ENCODE results near the gene GAPVD1. TPM values are rescaled to one million over a fixed set of nuclear protein-coding genes. Genes with fewer than 3 reads are reported as not detected.

Gene GAPVD1
- total RNA-seq, 1 experiment from 2014 or later = 33.3 TPM

DNA sequence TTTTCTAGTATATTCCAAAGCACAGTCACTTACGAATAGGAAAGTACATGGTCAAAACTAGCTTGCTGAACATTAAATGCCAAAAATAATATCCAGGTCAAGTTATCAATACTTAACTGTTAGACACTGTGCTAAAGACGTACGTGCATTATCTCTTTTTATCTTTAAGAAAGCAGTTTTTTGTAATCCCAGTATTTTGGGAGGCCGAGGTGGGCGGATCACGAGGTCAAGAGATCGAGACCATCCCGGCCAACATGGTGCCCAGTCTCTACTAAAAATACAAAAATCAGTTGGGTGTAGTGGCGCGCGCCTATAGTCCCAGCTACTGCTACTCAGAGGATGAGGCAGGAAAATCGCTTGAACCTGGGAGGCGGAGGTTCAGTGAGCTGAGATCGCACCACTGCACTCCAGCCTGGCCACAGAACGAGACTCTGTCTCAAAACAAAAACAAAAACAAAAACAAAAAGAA lies 17.8 kb upstream of the GAPVD1 start:
- DNase-seq (ENCODE audit: low spot score) (no peak), ATAC-seq (no peak)
- TF ChIP-seq GRHL2 (CRISPR knock-in tag; IDR thresholded peaks at IDR 0.05; ENCODE audit: insufficient replicate concordance, severe bottlenecking) = no peak
- no peak for TF ChIP-seq ZNF416 (CRISPR knock-in tag; IDR thresholded peaks at IDR 0.05)
- no peak for TF ChIP-seq SMAD4 (CRISPR knock-in tag; IDR thresholded peaks at IDR 0.05)
- no peak for TF ChIP-seq ATF6 (CRISPR knock-in tag; IDR thresholded peaks at IDR 0.05)
- peak overlapping the region; percentile 18 for H3K27ac Mint-ChIP-seq
- peak overlapping the region; percentile 29; the same call in 1 of the 2 replicates for H3K4me3 Mint-ChIP-seq
- no peaks in the 10 kb centered on the region for H3K9me3 Mint-ChIP-seq
- POLR2A ChIA-PET = no interaction called here
- CTCF ChIA-PET = interaction anchor here (1.1 kb wide), 1 partner anchor 12 kb away, joined by 4 read pairs; no protein-coding TSS in a partner anchor
- peaks cover 23% of the 10 kb centered on the region for H3K36me3 Mint-ChIP-seq
- peaks cover 2% of the 10 kb centered on the region; the same call in 1 of the 2 replicates for H3K27me3 Mint-ChIP-seq (ENCODE audit: low read depth)
- H3K4me1 Mint-ChIP-seq = peaks cover 11% of the 10 kb centered on the region

- H3K36me3 Mint-ChIP-seq = no peaks in the 10 kb centered on the region
- ChIA-PET CTCF (interaction anchor here (0.6 to 1.0 kb wide), 2 partner anchors 15 to 795 kb away, joined by 3 read pairs; partner anchors contain the start of gene GAPVD1), POLR2A (no interaction called here)
- DNase-seq (ENCODE audit: low spot score) (no peak), ATAC-seq (no peak)
- no peak overlapping the region for H3K4me3 Mint-ChIP-seq
- H3K27me3 Mint-ChIP-seq (ENCODE audit: low read depth) = peaks cover under 1% of the 10 kb centered on the region; the same call in 1 of the 2 replicates
- TF ChIP-seq MXD4 (CRISPR knock-in tag; IDR thresholded peaks at IDR 0.05; ENCODE audit: borderline replicate concordance) = no peak
- TF ChIP-seq NFATC4 (CRISPR knock-in tag; IDR thresholded peaks at IDR 0.05) = no peak
- TF ChIP-seq RORB (CRISPR knock-in tag; IDR thresholded peaks at IDR 0.05) = no peak
- TF ChIP-seq NR2C2 (CRISPR knock-in tag; IDR thresholded peaks at IDR 0.05) = no peak
- TF ChIP-seq NFE2L1 (CRISPR knock-in tag; IDR thresholded peaks at IDR 0.05) = no peak
- no peak for TF ChIP-seq USF2 (CRISPR knock-in tag; IDR thresholded peaks at IDR 0.05)
- TF ChIP-seq GTF2I (CRISPR knock-in tag; conservative IDR thresholded peaks at IDR 0.05) = no peak
- no peak for TF ChIP-seq CBFB (CRISPR knock-in tag; IDR thresholded peaks at IDR 0.05; ENCODE audit: low read depth)
- no peak for TF ChIP-seq TEAD1 (CRISPR knock-in tag; IDR thresholded peaks at IDR 0.05)
- no peak for TF ChIP-seq ATF6 (CRISPR knock-in tag; IDR thresholded peaks at IDR 0.05)
- TF ChIP-seq ZNF416 (CRISPR knock-in tag; IDR thresholded peaks at IDR 0.05) = no peak
- TF ChIP-seq SP1 (CRISPR knock-in tag; conservative IDR thresholded peaks at IDR 0.05) = no peak
- no peak for TF ChIP-seq MYBL2 (CRISPR knock-in tag; IDR thresholded peaks at IDR 0.05)
- no peak for TF ChIP-seq GABPB1 (CRISPR knock-in tag; IDR thresholded peaks at IDR 0.05)
- TF ChIP-seq, protein P1, sequence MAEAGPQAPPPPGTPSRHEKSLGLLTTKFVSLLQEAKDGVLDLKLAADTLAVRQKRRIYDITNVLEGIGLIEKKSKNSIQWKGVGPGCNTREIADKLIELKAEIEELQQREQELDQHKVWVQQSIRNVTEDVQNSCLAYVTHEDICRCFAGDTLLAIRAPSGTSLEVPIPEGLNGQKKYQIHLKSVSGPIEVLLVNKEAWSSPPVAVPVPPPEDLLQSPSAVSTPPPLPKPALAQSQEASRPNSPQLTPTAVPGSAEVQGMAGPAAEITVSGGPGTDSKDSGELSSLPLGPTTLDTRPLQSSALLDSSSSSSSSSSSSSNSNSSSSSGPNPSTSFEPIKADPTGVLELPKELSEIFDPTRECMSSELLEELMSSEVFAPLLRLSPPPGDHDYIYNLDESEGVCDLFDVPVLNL (CRISPR knock-in tag; IDR thresholded peaks at IDR 0.05; ENCODE audit: borderline replicate concordance, low read depth) = no peak
- TF ChIP-seq JAZF1 (CRISPR knock-in tag; IDR thresholded peaks at IDR 0.05) = no peak
- no peak for TF ChIP-seq MAX (CRISPR knock-in tag; IDR thresholded peaks at IDR 0.05)
- peaks cover 4% of the 10 kb centered on the region; the same call in 1 of the 2 replicates for H3K4me1 Mint-ChIP-seq
- no peak overlapping the region for H3K27ac Mint-ChIP-seq
- H3K9me3 Mint-ChIP-seq = no peaks in the 10 kb centered on the region
Measured at GRCh38 chr9:125246261-125246667, 15.4 kb upstream of the GAPVD1 start.
